ENCODE measurements around the gene MCUB. TPM values are rescaled to one million over a fixed set of nuclear protein-coding genes. Genes with fewer than 3 reads are reported as not detected.

MCUB gene
- total RNA-seq, 1 experiment from 2014 or later, result 18.6 TPM

DNA sequence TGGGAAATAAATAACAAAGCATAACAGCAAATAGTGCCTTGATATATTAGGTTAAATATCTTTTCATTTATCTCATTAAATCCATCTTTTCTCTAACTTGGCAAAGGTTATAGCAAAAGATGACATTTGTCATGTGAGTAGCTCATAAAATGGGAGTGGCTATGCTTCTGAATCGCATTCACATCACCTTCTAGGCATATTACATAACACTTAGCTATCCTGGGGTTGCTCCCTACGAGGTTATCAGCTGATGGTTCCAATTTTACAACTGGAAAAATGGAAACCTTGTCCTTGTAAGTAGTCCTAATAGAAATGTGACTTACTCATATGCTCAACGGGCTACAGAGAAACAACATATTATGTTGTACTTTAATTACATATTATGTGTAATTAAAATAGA lies 153.5 kb downstream of the MCUB start (continued):
- TF ChIP-seq, protein P1, sequence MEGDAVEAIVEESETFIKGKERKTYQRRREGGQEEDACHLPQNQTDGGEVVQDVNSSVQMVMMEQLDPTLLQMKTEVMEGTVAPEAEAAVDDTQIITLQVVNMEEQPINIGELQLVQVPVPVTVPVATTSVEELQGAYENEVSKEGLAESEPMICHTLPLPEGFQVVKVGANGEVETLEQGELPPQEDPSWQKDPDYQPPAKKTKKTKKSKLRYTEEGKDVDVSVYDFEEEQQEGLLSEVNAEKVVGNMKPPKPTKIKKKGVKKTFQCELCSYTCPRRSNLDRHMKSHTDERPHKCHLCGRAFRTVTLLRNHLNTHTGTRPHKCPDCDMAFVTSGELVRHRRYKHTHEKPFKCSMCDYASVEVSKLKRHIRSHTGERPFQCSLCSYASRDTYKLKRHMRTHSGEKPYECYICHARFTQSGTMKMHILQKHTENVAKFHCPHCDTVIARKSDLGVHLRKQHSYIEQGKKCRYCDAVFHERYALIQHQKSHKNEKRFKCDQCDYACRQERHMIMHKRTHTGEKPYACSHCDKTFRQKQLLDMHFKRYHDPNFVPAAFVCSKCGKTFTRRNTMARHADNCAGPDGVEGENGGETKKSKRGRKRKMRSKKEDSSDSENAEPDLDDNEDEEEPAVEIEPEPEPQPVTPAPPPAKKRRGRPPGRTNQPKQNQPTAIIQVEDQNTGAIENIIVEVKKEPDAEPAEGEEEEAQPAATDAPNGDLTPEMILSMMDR (IDR thresholded peaks at IDR 0.05 in 2 of 3, conservative IDR thresholded peaks at IDR 0.05 in 1 of 3; ENCODE audit: borderline replicate concordance in 1 of 3, insufficient read depth in 1 of 3, low read depth in 2 of 3, low read length in 2 of 3), result no peak

DNA sequence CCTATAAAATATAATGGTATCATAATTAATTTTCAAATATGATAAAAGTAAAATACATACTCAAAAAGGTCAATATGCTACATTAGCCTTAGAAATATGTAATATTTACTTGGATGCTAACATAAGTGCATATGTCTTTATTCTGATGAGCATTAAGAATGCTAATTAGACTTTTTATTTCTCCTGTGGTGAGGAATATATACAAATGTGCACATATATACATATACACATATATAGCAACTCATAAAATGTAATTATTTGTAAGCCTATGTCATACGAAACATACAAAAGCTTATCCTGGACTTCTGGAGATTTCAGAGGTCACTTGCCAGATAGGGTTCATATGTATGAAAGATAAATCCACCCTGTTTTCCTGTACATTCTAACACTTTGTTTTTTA lies 158.7 kb downstream of the MCUB start:
- no peak overlapping the region for H2AFZ ChIP-seq (ENCODE audit: low read depth, low read length, poor library complexity, severe bottlenecking)
- no peak overlapping the region for H3K9ac ChIP-seq (ENCODE audit: low read length)
- RAD21 ChIA-PET (ENCODE audit: low non-redundant PET in 1 of 2, low total read pairs in 2 of 2, uncharacterized antibody in 2 of 2, unreplicated experiment in 2 of 2), result no interaction called here
- CTCF ChIA-PET, result no interaction called here
- no peak overlapping the region for H3K4me2 ChIP-seq (ENCODE audit: low read length)
- no TSS peak for BruUV-seq (replicated peaks)
- H3K27ac ChIP-seq (ENCODE audit: low read depth, low read length), result no peak overlapping the region
- no peak overlapping the region for H3K4me3 ChIP-seq (replicated peaks in 1 of 2; ENCODE audit: low read depth in 1 of 2, low read length in 2 of 2)
- H3K36me3 ChIP-seq (ENCODE audit: control insufficient read depth in 1 of 2, insufficient read depth in 2 of 2, low read length in 2 of 2), result peaks cover 10 to 22% of the 10 kb centered on the region in 2 experiments
- DNase-seq (ENCODE audit: low read depth, low spot score) (no peak), ATAC-seq (no peak)
- peaks cover 0 to 18% of the 10 kb centered on the region in 2 experiments; a peak in 2 of 4 replicates for H3K4me1 ChIP-seq (ENCODE audit: control insufficient read depth in 1 of 2, insufficient read depth in 2 of 2, low read length in 2 of 2)
- no peaks in the 10 kb centered on the region for H3K9me3 ChIP-seq (ENCODE audit: control insufficient read depth in 1 of 2, insufficient read depth in 1 of 2, low read depth in 1 of 2, low read length in 2 of 2)
- no peak for TF ChIP-seq TCF7L2 (IDR thresholded peaks at IDR 0.05; ENCODE audit: borderline replicate concordance, extremely low read depth, insufficient read depth, insufficient read length)
- TF ChIP-seq, protein P1 (IDR thresholded peaks at IDR 0.05 in 2 of 3, conservative IDR thresholded peaks at IDR 0.05 in 1 of 3; ENCODE audit: borderline replicate concordance in 1 of 3, insufficient read depth in 1 of 3, low read depth in 2 of 3, low read length in 2 of 3), result no peak
- TF ChIP-seq ZNF274 (IDR thresholded peaks at IDR 0.05; ENCODE audit: low read depth, low read length), result no peak
- no peak for TF ChIP-seq FOSL1 (IDR thresholded peaks at IDR 0.05; ENCODE audit: low read depth)
- TF ChIP-seq ELF1 (IDR thresholded peaks at IDR 0.05; ENCODE audit: borderline replicate concordance, low read depth), result no peak
- TF ChIP-seq SP1 (IDR thresholded peaks at IDR 0.05; ENCODE audit: low read depth), result no peak
- TF ChIP-seq POLR2AphosphoS5 (IDR thresholded peaks at IDR 0.05; ENCODE audit: low read depth, low read length), result no peak
- no peak for TF ChIP-seq EZH2phosphoT487 (IDR thresholded peaks at IDR 0.05; ENCODE audit: borderline replicate concordance)
- TF ChIP-seq, protein P2, sequence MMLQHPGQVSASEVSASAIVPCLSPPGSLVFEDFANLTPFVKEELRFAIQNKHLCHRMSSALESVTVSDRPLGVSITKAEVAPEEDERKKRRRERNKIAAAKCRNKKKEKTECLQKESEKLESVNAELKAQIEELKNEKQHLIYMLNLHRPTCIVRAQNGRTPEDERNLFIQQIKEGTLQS (IDR thresholded peaks at IDR 0.05), result no peak
- TF ChIP-seq, protein P3, sequence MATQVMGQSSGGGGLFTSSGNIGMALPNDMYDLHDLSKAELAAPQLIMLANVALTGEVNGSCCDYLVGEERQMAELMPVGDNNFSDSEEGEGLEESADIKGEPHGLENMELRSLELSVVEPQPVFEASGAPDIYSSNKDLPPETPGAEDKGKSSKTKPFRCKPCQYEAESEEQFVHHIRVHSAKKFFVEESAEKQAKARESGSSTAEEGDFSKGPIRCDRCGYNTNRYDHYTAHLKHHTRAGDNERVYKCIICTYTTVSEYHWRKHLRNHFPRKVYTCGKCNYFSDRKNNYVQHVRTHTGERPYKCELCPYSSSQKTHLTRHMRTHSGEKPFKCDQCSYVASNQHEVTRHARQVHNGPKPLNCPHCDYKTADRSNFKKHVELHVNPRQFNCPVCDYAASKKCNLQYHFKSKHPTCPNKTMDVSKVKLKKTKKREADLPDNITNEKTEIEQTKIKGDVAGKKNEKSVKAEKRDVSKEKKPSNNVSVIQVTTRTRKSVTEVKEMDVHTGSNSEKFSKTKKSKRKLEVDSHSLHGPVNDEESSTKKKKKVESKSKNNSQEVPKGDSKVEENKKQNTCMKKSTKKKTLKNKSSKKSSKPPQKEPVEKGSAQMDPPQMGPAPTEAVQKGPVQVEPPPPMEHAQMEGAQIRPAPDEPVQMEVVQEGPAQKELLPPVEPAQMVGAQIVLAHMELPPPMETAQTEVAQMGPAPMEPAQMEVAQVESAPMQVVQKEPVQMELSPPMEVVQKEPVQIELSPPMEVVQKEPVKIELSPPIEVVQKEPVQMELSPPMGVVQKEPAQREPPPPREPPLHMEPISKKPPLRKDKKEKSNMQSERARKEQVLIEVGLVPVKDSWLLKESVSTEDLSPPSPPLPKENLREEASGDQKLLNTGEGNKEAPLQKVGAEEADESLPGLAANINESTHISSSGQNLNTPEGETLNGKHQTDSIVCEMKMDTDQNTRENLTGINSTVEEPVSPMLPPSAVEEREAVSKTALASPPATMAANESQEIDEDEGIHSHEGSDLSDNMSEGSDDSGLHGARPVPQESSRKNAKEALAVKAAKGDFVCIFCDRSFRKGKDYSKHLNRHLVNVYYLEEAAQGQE (IDR thresholded peaks at IDR 0.05; ENCODE audit: low read depth), result no peak
- no peak for TF ChIP-seq EZH2 (IDR thresholded peaks at IDR 0.05)
- no peak for TF ChIP-seq SRF (IDR thresholded peaks at IDR 0.05; ENCODE audit: low read depth)
- H3K27me3 ChIP-seq (ENCODE audit: insufficient read depth, low read length), result no peaks in the 10 kb centered on the region
- no peaks in the 10 kb centered on the region for H3K9me2 ChIP-seq (ENCODE audit: insufficient read depth)
- peaks cover 45% of the 10 kb centered on the region for H3K79me2 ChIP-seq (ENCODE audit: insufficient read depth, low read length)
- POLR2A ChIA-PET, result no interaction called here
- intact Hi-C loops (cut with micrococcal nuclease), result no loop called here
- H4K20me1 ChIP-seq (ENCODE audit: insufficient read depth), result no peaks in the 10 kb centered on the region
